ENCODE data around the gene MRPS11.

DNA sequence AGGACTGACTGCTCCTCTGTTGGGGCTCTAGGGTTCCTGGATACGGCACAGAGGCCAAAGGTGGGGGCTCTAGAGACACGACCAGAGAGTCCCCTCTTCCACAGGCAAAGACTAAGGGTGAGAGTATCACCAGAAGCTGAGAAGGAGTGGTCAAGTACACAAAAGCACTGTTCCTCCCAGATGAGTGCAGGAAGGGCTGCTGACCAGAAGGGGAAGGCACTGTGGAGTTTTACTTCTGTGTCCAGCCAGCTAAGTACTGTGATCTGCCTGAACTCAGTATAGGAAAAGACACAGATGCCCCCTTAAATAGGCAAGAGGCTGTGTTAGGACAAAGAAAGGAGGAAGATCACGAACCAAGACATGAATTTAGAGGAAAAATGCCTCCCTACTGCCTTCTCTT is 11.7 kb downstream of the MRPS11 start:
- TF ChIP-seq POLR2A (IDR thresholded peaks at IDR 0.05; ENCODE audit: extremely low read depth, insufficient read length) = no peak
- TF ChIP-seq, protein P1, sequence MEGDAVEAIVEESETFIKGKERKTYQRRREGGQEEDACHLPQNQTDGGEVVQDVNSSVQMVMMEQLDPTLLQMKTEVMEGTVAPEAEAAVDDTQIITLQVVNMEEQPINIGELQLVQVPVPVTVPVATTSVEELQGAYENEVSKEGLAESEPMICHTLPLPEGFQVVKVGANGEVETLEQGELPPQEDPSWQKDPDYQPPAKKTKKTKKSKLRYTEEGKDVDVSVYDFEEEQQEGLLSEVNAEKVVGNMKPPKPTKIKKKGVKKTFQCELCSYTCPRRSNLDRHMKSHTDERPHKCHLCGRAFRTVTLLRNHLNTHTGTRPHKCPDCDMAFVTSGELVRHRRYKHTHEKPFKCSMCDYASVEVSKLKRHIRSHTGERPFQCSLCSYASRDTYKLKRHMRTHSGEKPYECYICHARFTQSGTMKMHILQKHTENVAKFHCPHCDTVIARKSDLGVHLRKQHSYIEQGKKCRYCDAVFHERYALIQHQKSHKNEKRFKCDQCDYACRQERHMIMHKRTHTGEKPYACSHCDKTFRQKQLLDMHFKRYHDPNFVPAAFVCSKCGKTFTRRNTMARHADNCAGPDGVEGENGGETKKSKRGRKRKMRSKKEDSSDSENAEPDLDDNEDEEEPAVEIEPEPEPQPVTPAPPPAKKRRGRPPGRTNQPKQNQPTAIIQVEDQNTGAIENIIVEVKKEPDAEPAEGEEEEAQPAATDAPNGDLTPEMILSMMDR (IDR thresholded peaks at IDR 0.05; ENCODE audit: low read depth, low read length) = no peak

Measured in NB4 (cell line).